ENCODE data around the gene PALM. TPM values are rescaled to one million over a fixed set of nuclear protein-coding genes. Genes with fewer than 3 reads are reported as not detected.

Gene PALM
- total RNA-seq, 4 donors from 2014 or later = 19.4 to 45.4 (median 24.2) TPM

DNA sequence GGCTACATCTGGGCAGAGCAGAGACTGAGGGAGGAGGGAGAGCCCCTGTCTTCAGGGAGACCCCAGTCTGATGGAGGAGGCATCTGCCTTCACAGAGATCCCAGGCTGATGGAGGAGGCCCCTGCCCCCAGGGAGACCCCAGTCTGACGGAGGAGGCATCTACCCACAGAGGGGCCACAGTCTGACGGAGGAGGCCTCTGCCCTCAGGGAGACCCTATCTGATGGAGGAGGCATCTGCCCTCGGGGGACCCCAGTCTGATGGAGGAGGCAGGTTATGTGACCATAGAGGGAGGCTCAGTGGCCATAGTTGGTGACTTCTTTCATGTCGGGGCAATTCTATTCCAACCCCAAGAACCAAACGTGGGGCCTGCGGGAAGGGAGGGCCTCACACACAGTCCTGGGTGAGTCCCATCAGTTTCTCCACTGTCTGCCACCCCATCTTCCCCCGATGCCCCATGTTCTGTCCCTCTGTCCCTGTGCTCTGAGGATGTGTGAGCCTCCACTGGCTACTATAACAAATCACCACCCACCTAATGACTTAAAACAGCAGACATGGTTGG is 56.5 kb downstream of the PALM start:
- no peaks in the 10 kb centered on the region for H3K36me3 ChIP-seq
- H3K27ac ChIP-seq = no peak overlapping the region
- no peak for TF ChIP-seq EP300 (IDR thresholded peaks at IDR 0.05)
- no peak for TF ChIP-seq POLR2A (IDR thresholded peaks at IDR 0.05)
- TF ChIP-seq, protein P1, sequence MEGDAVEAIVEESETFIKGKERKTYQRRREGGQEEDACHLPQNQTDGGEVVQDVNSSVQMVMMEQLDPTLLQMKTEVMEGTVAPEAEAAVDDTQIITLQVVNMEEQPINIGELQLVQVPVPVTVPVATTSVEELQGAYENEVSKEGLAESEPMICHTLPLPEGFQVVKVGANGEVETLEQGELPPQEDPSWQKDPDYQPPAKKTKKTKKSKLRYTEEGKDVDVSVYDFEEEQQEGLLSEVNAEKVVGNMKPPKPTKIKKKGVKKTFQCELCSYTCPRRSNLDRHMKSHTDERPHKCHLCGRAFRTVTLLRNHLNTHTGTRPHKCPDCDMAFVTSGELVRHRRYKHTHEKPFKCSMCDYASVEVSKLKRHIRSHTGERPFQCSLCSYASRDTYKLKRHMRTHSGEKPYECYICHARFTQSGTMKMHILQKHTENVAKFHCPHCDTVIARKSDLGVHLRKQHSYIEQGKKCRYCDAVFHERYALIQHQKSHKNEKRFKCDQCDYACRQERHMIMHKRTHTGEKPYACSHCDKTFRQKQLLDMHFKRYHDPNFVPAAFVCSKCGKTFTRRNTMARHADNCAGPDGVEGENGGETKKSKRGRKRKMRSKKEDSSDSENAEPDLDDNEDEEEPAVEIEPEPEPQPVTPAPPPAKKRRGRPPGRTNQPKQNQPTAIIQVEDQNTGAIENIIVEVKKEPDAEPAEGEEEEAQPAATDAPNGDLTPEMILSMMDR (IDR thresholded peaks at IDR 0.05) = no peak
- TF ChIP-seq POLR2AphosphoS5 (IDR thresholded peaks at IDR 0.05) = no peak

DNA sequence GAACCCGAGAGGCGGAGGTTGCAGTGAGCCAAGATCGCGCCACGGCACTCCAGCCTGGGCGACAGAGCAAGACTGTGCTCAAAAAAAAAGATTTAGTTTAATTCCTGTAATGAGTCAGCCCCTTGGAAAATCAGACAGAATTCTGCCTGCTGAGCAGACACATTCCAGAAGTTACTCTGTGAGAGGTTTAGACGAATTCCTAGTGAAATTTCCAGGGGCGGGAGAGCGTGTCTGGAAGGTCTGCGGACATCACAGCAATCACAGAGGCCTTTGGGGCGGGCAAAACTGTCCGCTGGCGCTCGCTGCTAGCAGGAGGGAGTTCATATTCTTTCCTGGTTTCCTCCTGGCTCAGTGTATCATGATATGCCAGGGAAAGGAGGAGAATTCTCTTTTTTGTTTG is 59.7 kb downstream of the PALM start:
- Histone ChIP-seq H3K4me3 (no peak overlapping the region), H3K27me3 (no peaks in the 10 kb centered on the region), H3K27ac (no peak overlapping the region), H3K36me3 (no peaks in the 10 kb centered on the region), H3K4me1 (peaks cover 12% of the 10 kb centered on the region), H3K9me3 (no peaks in the 10 kb centered on the region)
- TF ChIP-seq POLR2A (IDR thresholded peaks at IDR 0.05) (no peak), POLR2AphosphoS5 (IDR thresholded peaks at IDR 0.05) (no peak), EP300 (IDR thresholded peaks at IDR 0.05) (no peak)
- TF ChIP-seq, protein P1 (IDR thresholded peaks at IDR 0.05) = no peak
- 54% methylated on average over 14 of the region's 14 CpGs for WGBS
- DNase-seq (ENCODE audit: low spot score in 2 of 2) = no peak

More for the DNA sequence above, 56.5 kb downstream of the PALM start:
- Histone ChIP-seq H3K27me3 (no peaks in the 10 kb centered on the region), H3K4me3 (no peak overlapping the region), H3K9me3 (no peaks in the 10 kb centered on the region), H3K4me1 (peaks cover 2% of the 10 kb centered on the region)
- DNase-seq (ENCODE audit: low spot score in 2 of 2) = no peak
- WGBS = 83% methylated on average over 7 of the region's 7 CpGs

DNA sequence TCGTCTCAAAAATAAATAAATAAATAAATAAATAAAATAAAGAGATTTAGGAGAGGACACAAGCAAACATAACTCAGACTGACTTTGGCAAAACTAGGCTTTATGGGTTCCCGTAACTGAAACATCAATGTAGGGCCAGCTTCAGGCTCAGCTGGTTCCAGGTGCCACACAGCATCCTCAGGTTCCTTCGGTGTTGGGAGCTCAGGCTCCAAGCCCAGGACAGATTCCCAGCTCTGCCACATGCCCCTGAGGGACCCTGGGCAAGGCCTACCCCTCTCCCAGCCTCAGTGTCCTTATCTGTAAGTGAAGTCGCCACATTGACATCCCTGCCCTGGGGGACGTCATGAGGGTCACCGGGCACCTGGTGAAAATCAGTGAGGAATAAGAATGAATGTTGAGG is 60.9 kb downstream of the PALM start:
- Histone ChIP-seq H3K4me1 (peaks cover 12% of the 10 kb centered on the region), H3K27ac (no peak overlapping the region), H3K4me3 (no peak overlapping the region), H3K27me3 (no peaks in the 10 kb centered on the region), H3K36me3 (no peaks in the 10 kb centered on the region), H3K9me3 (no peaks in the 10 kb centered on the region)
- DNase-seq (ENCODE audit: low spot score in 2 of 2) = no peak
- TF ChIP-seq POLR2AphosphoS5 (IDR thresholded peaks at IDR 0.05) = no peak
- TF ChIP-seq, protein P1 (IDR thresholded peaks at IDR 0.05) = no peak
- TF ChIP-seq POLR2A (IDR thresholded peaks at IDR 0.05) = no peak
- no peak for TF ChIP-seq EP300 (IDR thresholded peaks at IDR 0.05)
- WGBS = 74% methylated on average over 6 of the region's 6 CpGs

DNA sequence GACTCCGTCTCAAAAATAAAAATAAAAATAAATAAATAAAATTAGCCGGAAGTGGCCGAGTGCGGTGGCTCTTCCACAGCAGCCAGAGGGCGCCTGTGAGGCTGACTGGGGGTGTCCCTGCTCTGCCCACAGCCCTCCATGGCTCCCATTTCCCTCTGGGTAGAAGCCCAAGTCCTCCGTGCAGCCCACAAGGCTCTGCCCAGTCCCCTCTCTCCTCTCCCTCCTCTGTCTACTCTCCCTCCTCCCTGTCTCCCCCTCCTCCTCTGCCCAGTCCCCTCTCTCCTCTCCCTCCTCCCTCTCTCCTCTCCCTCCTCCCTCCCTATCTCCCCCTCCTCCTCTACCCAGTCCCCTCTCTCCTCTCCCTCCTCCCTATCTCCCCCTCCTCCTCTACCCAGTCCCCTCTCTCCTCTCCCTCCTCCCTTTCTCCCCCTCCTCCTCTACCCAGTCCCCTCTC is 62.6 kb downstream of the PALM start:
- no peak overlapping the region for H3K27ac ChIP-seq
- H3K4me1 ChIP-seq = peaks cover 12% of the 10 kb centered on the region
- no peak overlapping the region for H3K4me3 ChIP-seq
- H3K9me3 ChIP-seq = no peaks in the 10 kb centered on the region
- DNase-seq (ENCODE audit: low spot score in 2 of 2) = no peak
- no peaks in the 10 kb centered on the region for H3K27me3 ChIP-seq
- TF ChIP-seq EP300 (IDR thresholded peaks at IDR 0.05) = no peak
- TF ChIP-seq, protein P1 (IDR thresholded peaks at IDR 0.05) = peak in 1 of 2 donors; percentile 63
- WGBS = 12% methylated on average over 6 of the region's 6 CpGs
- H3K36me3 ChIP-seq = no peaks in the 10 kb centered on the region

DNA sequence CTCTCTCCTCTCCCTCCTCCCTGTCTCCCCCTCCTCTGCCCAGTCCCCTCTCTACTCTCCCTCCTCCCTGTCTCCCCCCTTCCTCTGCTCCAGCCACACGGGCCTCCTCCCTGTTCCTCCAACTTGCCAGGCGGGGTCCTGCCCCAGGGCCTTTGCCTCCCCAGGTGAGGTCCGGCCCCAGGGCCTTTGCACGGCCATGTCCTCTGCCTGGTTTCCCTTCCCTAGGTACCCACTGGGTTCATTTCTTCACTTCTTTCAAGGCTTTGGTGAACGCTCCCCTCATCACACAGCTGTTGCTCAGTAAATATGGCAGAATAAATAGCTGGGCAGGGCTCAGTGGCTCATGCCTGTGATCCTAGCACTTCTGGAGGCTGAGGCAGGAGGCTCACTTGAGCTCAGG is 63.3 kb downstream of the PALM start:
- 82% methylated on average over 5 of the region's 5 CpGs for WGBS
- H3K27me3 ChIP-seq = no peaks in the 10 kb centered on the region
- no peak for DNase-seq (ENCODE audit: low spot score in 2 of 2)
- TF ChIP-seq POLR2A (IDR thresholded peaks at IDR 0.05) (no peak), POLR2AphosphoS5 (IDR thresholded peaks at IDR 0.05) (no peak), EP300 (IDR thresholded peaks at IDR 0.05) (no peak)
- TF ChIP-seq, protein P1 (IDR thresholded peaks at IDR 0.05) = no peak
- H3K27ac ChIP-seq = no peak overlapping the region
- H3K9me3 ChIP-seq = no peaks in the 10 kb centered on the region
- no peaks in the 10 kb centered on the region for H3K36me3 ChIP-seq
- no peak overlapping the region for H3K4me3 ChIP-seq
- peaks cover 12% of the 10 kb centered on the region for H3K4me1 ChIP-seq

Measured in suprapubic skin (tissue), 4 donors.